Measurements from ENCODE around the gene GABRB2.

GABRB2 gene

GRCh38 chr5:161387121-161387520, 159.4 kb downstream of the GABRB2 start:
- ATAC-seq (no peak), DNase-seq (no peak)
- Mint-ChIP-seq H3K9me3 (peaks cover 4% of the 10 kb centered on the region), H3K4me3 (no peak overlapping the region), H3K27ac (no peak overlapping the region), H3K36me3 (ENCODE audit: low read depth) (no peaks in the 10 kb centered on the region), H3K27me3 (no peaks in the 10 kb centered on the region), H3K4me1 (no peaks in the 10 kb centered on the region)

GRCh38 chr5:161385027-161385426, 161.5 kb downstream of the GABRB2 start:
- no peaks in the 10 kb centered on the region for H3K4me1 Mint-ChIP-seq

GRCh38 chr5:161382685-161383084, 163.8 kb downstream of the GABRB2 start:
- Mint-ChIP-seq H3K27me3 (no peaks in the 10 kb centered on the region), H3K9me3 (peaks cover 4% of the 10 kb centered on the region), H3K4me1 (no peaks in the 10 kb centered on the region), H3K27ac (no peak overlapping the region), H3K4me3 (no peak overlapping the region), H3K36me3 (ENCODE audit: low read depth) (no peaks in the 10 kb centered on the region)
- ATAC-seq = no peak
- DNase-seq = no peak

More at GRCh38 chr5:161385027-161385426, 161.5 kb downstream of the GABRB2 start:
- Mint-ChIP-seq H3K36me3 (ENCODE audit: low read depth) (no peaks in the 10 kb centered on the region), H3K27me3 (no peaks in the 10 kb centered on the region), H3K9me3 (peaks cover 4% of the 10 kb centered on the region), H3K4me3 (no peak overlapping the region), H3K27ac (no peak overlapping the region)
- DNase-seq (no peak), ATAC-seq (no peak)

GRCh38 chr5:161380486-161380885, 166.0 kb downstream of the GABRB2 start:
- Mint-ChIP-seq H3K27me3 (no peaks in the 10 kb centered on the region), H3K9me3 (peaks cover 4% of the 10 kb centered on the region), H3K4me1 (no peaks in the 10 kb centered on the region), H3K27ac (no peak overlapping the region), H3K36me3 (ENCODE audit: low read depth) (no peaks in the 10 kb centered on the region), H3K4me3 (no peak overlapping the region)
- no peak for DNase-seq
- no peak for ATAC-seq

- H3K4me3 Mint-ChIP-seq = no peak overlapping the region
- H3K27me3 Mint-ChIP-seq = no peaks in the 10 kb centered on the region
- no peak overlapping the region for H3K27ac Mint-ChIP-seq
- no peaks in the 10 kb centered on the region for H3K4me1 Mint-ChIP-seq
- ATAC-seq (no peak), DNase-seq (no peak)
- H3K9me3 Mint-ChIP-seq = peaks cover 4% of the 10 kb centered on the region
- H3K36me3 Mint-ChIP-seq (ENCODE audit: low read depth) = no peaks in the 10 kb centered on the region
These were observed 167.8 kb downstream of the GABRB2 start for GRCh38 chr5:161378701-161379100.

GRCh38 chr5:161376034-161376433, 170.5 kb downstream of the GABRB2 start:
- Mint-ChIP-seq H3K27me3 (no peaks in the 10 kb centered on the region), H3K27ac (no peak overlapping the region), H3K4me3 (no peak overlapping the region), H3K4me1 (no peaks in the 10 kb centered on the region), H3K9me3 (no peaks in the 10 kb centered on the region), H3K36me3 (ENCODE audit: low read depth) (no peaks in the 10 kb centered on the region)
- DNase-seq (no peak), ATAC-seq (no peak)

- Mint-ChIP-seq H3K27me3 (no peaks in the 10 kb centered on the region), H3K4me3 (no peak overlapping the region), H3K9me3 (no peaks in the 10 kb centered on the region), H3K4me1 (no peaks in the 10 kb centered on the region), H3K27ac (no peak overlapping the region), H3K36me3 (ENCODE audit: low read depth) (no peaks in the 10 kb centered on the region)
- DNase-seq (no peak), ATAC-seq (no peak)
These were observed 173.2 kb downstream of the GABRB2 start for GRCh38 chr5:161373345-161373707.

- Mint-ChIP-seq H3K4me3 (no peak overlapping the region), H3K9me3 (no peaks in the 10 kb centered on the region), H3K4me1 (no peaks in the 10 kb centered on the region), H3K36me3 (ENCODE audit: low read depth) (no peaks in the 10 kb centered on the region), H3K27me3 (no peaks in the 10 kb centered on the region), H3K27ac (no peak overlapping the region)
- ATAC-seq (no peak), DNase-seq (no peak)
These were observed 173.7 kb downstream of the GABRB2 start for GRCh38 chr5:161372682-161373344.

GRCh38 chr5:161369022-161369421, 177.5 kb downstream of the GABRB2 start:
- ATAC-seq = no peak
- Mint-ChIP-seq H3K27ac (no peak overlapping the region), H3K4me1 (no peaks in the 10 kb centered on the region), H3K9me3 (no peaks in the 10 kb centered on the region), H3K36me3 (ENCODE audit: low read depth) (no peaks in the 10 kb centered on the region), H3K4me3 (no peak overlapping the region), H3K27me3 (no peaks in the 10 kb centered on the region)
- DNase-seq = no peak

GRCh38 chr5:161358446-161358845, 188.1 kb downstream of the GABRB2 start:
- H3K9me3 Mint-ChIP-seq = no peaks in the 10 kb centered on the region
- no peaks in the 10 kb centered on the region for H3K36me3 Mint-ChIP-seq (ENCODE audit: low read depth)
- no peak for DNase-seq
- H3K27me3 Mint-ChIP-seq = no peaks in the 10 kb centered on the region
- no peak overlapping the region for H3K27ac Mint-ChIP-seq
- no peaks in the 10 kb centered on the region for H3K4me1 Mint-ChIP-seq
- H3K4me3 Mint-ChIP-seq = no peak overlapping the region
- no peak for ATAC-seq

GRCh38 chr5:161344234-161344633, 202.3 kb downstream of the GABRB2 start:
- Mint-ChIP-seq H3K4me1 (no peaks in the 10 kb centered on the region), H3K27ac (no peak overlapping the region), H3K4me3 (no peak overlapping the region), H3K27me3 (no peaks in the 10 kb centered on the region), H3K36me3 (ENCODE audit: low read depth) (no peaks in the 10 kb centered on the region), H3K9me3 (peaks cover 7% of the 10 kb centered on the region)
- DNase-seq (no peak), ATAC-seq (no peak)

GRCh38 chr5:161342886-161343285, 203.6 kb downstream of the GABRB2 start:
- no peaks in the 10 kb centered on the region for H3K36me3 Mint-ChIP-seq (ENCODE audit: low read depth)
- ATAC-seq = no peak

GRCh38 chr5:161340012-161340411, 206.5 kb downstream of the GABRB2 start:
- H3K27me3 Mint-ChIP-seq = no peaks in the 10 kb centered on the region
- H3K27ac Mint-ChIP-seq = no peak overlapping the region
- no peaks in the 10 kb centered on the region for H3K9me3 Mint-ChIP-seq
- no peaks in the 10 kb centered on the region for H3K4me1 Mint-ChIP-seq
- DNase-seq = no peak
- no peak overlapping the region for H3K4me3 Mint-ChIP-seq
- ATAC-seq = no peak
- no peaks in the 10 kb centered on the region for H3K36me3 Mint-ChIP-seq (ENCODE audit: low read depth)

More at GRCh38 chr5:161342886-161343285, 203.6 kb downstream of the GABRB2 start:
- no peak for DNase-seq
- Mint-ChIP-seq H3K9me3 (peaks cover 7% of the 10 kb centered on the region), H3K4me1 (no peaks in the 10 kb centered on the region), H3K27ac (no peak overlapping the region), H3K4me3 (no peak overlapping the region), H3K27me3 (no peaks in the 10 kb centered on the region)

GRCh38 chr5:161333194-161333880, 213.2 kb downstream of the GABRB2 start:
- Mint-ChIP-seq H3K27me3 (no peaks in the 10 kb centered on the region), H3K4me1 (no peaks in the 10 kb centered on the region), H3K9me3 (peaks cover 4% of the 10 kb centered on the region), H3K36me3 (ENCODE audit: low read depth) (no peaks in the 10 kb centered on the region), H3K27ac (no peak overlapping the region), H3K4me3 (no peak overlapping the region)
- no peak for ATAC-seq
- DNase-seq = no peak

GRCh38 chr5:161332343-161332742, 214.2 kb downstream of the GABRB2 start:
- Mint-ChIP-seq H3K27ac (no peak overlapping the region), H3K4me3 (no peak overlapping the region), H3K4me1 (no peaks in the 10 kb centered on the region), H3K36me3 (ENCODE audit: low read depth) (no peaks in the 10 kb centered on the region), H3K27me3 (no peaks in the 10 kb centered on the region), H3K9me3 (peaks cover 4% of the 10 kb centered on the region)
- ATAC-seq (no peak), DNase-seq (no peak)

Measured in activated naive CD8-positive, alpha-beta T cell treated with anti-CD3 and anti-CD28 coated beads, Interleukin-2, amount 50 U/mL, for 24 hours (primary cell).